HG03139 (cell line): ENCODE data around the gene SUFU.
"Not testable (repeated sequence)": the region's sequence is repeated elsewhere in the genome, so short reads cannot be mapped to it uniquely, and the experiment has no call there.

ENCODE experiments used
- ATAC-seq: cut with Tn5 transposase; IDR thresholded peaks from one replicate; pipeline ENCODE4 v1.9.1; 2021; ENCODE audit not compliant: unreplicated experiment

The SUFU gene

GRCh38 chr10:102511583-102512274, 8.0 kb downstream of the SUFU start:
- ATAC-seq, result no peak

- ATAC-seq, result no peak
Observed at GRCh38 chr10:102514487-102515311, 10.9 kb downstream of the SUFU start.

- no peak for ATAC-seq
Observed at GRCh38 chr10:102515724-102516123, 12.0 kb downstream of the SUFU start.

- ATAC-seq, result no peak
Observed at GRCh38 chr10:102517553-102517952, 13.8 kb downstream of the SUFU start.

- no peak for ATAC-seq
Observed at GRCh38 chr10:102519246-102519825, 15.6 kb downstream of the SUFU start.

GRCh38 chr10:102522874-102523249, 19.1 kb downstream of the SUFU start:
- no peak for ATAC-seq

GRCh38 chr10:102523250-102524029, 19.7 kb downstream of the SUFU start:
- ATAC-seq, result no peak

GRCh38 chr10:102524746-102525145, 21.0 kb downstream of the SUFU start:
- ATAC-seq, result no peak

GRCh38 chr10:102527546-102527945, 23.8 kb downstream of the SUFU start:
- no peak for ATAC-seq

- no peak for ATAC-seq
Observed at GRCh38 chr10:102534333-102534732, 30.6 kb downstream of the SUFU start.

- not testable (repeated sequence) for ATAC-seq
Observed at GRCh38 chr10:102534966-102535365, 31.2 kb downstream of the SUFU start.

- no peak for ATAC-seq
Observed at GRCh38 chr10:102535481-102536147, 31.8 kb downstream of the SUFU start.

GRCh38 chr10:102537367-102537766, 33.6 kb downstream of the SUFU start:
- ATAC-seq, result no peak

- ATAC-seq, result no peak
Observed at GRCh38 chr10:102537948-102538347, 34.2 kb downstream of the SUFU start.

GRCh38 chr10:102538811-102539210, 35.0 kb downstream of the SUFU start:
- no peak for ATAC-seq

GRCh38 chr10:102540023-102540422, 36.3 kb downstream of the SUFU start:
- ATAC-seq, result no peak

GRCh38 chr10:102542800-102543418, 39.1 kb downstream of the SUFU start:
- ATAC-seq, result no peak

GRCh38 chr10:102545265-102545871, 41.6 kb downstream of the SUFU start:
- ATAC-seq, result no peak

- ATAC-seq, result no peak
Observed at GRCh38 chr10:102545997-102546396, 42.2 kb downstream of the SUFU start.
